GM20431 (cell line): ENCODE data around the gene WFIKKN2.
"Not testable (repeated sequence)": the region's sequence is repeated elsewhere in the genome, so short reads cannot be mapped to it uniquely, and the experiment has no call there.

Source experiments
- in situ Hi-C: fragments of 300-500 bp; cut with MseI, MboI; formaldehyde crosslinking; loops from one replicate; pipeline ENCODE4 v1.15.0; 2020; ENCODE audit warnings: low sequenced_read_pairs; ENCODE audit not compliant: unreplicated experiment

WFIKKN2 gene

DNA sequence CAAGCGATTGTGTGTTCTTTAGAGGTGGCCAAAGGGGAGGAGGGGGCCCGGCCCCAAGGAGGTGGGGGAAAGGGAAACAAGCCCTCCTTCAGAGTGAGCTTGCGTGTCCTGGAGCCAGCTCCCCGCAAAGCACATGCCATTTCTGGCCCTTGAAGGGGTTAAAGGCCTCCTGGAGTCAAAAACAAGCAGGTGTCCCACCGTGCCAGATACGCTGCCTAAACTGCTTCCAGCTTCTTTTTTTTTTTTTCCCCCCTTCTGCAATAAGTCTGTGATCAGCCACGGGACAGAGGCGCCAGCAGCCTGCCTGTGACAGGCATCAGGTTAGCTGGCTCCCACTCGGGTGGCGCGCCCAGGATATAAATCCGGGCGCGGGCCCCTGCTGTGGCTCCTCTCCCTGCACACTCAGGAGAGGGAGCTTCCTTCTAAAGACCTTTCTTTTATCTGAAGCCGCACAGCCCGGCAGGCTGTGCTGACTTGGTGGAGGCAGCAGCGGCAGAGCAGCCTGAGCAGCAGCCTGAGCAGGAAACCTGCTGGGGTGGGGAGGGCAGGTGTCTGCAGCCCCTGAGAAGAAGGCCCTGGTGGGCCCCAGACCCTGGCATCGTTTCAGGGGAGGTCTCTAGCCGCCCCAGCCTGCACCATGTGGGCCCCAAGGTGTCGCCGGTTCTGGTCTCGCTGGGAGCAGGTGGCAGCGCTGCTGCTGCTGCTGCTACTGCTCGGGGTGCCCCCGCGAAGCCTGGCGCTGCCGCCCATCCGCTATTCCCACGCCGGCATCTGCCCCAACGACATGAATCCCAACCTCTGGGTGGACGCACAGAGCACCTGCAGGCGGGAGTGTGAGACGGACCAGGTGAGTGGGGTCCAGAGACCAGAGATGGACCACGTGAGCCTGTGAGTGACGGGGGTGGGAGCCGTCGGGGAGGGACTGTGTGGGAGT, at the start of gene WFIKKN2:
TSS of gene WFIKKN2 (plus strand) at position 286 of the 934 bp plus-strand sequence. CDS start at position 638, 352 bp downstream.
- in situ Hi-C loops, result no loop called here

DNA sequence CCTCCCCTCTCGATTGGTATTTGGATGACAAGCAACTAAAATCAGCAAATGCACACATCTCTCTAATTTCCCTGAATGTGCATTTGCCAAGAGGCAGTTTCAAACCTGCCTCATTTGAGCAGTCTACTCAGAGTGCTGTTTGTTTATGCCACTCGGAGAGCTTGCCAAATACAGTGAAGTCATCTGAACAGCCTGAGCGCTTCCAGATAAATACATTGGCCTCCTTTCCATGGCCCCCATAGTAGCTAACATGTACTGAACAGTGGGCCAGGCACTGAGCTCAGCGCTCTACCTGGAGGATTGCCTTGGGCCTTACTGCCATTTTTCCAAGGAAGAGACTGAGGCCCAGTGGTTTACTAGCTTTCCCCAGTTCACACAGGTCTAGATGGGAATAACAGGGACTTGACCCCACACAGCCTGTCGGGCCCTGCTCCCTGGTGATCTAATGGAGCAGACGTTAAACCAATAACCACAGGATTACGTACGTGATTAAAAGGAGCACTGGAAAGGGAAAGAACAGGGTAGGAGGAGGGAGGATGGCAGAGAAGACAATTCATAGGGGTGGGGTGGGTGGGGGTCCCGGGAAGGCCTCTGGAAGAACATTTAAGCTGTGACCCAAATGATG, 49.3 kb upstream of the WFIKKN2 start:
- in situ Hi-C loops, result no loop called here

GRCh38 chr17:50787106-50787505, 48.3 kb upstream of the WFIKKN2 start:
- in situ Hi-C loops, result no loop called here

DNA sequence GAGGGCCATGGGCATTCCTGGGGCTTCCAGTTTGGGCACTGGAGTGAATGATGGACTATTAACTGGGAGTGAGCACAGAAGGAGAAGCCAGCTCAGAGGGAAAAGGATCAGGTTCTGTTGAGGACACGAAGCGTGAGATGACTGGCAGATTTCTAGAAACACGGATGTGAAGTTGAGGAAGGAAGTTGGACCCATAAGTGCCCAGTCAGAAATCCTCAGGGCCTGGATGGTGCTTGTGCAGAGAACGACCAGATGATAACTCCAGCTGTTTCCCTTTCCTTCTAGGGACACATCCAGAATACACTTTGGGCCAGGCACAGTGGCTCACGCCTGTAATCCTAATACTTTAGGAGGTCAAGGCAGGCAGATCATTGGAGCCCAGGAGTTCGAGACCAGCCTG, 44.8 kb upstream of the WFIKKN2 start:
- in situ Hi-C loops, result no loop called here

DNA sequence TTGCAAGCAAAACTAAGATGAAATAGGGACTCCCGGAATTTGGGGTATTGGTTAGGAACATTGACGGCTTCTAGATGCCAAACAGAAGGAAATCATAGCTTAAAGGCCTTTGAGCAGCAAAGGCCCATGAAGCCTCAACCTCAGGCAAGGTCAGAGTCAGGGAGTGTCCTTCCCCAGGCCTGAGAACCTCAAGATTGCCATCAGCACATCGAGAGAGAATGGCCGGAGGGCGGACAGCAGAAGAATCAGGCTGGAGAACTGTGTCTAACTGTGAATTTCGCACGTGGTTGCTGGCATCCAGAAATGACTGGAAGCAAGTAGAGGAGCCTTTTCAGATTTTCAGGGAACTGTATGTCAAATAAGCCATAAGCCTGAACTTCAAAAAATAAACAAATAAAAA, 43.3 kb upstream of the WFIKKN2 start:
- in situ Hi-C loops, result no loop called here

DNA sequence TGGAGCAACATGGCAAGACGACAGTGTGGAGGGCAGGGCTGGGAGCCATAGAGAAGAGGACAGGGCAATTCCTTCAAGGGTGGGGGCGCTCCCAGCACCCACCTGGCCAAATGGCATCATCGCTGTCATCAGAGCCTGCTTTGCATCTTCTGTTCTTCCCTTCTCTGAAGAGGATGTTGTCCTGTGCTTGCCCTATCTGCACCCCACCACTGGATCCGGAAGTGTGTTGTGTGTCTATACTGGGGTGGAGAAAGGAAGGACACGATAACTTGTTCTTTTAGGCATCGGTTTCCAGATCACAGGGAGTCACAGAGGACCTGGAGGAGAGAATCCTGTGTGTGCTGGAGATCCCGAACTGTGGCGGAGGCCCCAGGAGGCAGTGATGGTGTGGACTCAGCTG, 42.4 kb upstream of the WFIKKN2 start:
- in situ Hi-C loops, result no loop called here

DNA sequence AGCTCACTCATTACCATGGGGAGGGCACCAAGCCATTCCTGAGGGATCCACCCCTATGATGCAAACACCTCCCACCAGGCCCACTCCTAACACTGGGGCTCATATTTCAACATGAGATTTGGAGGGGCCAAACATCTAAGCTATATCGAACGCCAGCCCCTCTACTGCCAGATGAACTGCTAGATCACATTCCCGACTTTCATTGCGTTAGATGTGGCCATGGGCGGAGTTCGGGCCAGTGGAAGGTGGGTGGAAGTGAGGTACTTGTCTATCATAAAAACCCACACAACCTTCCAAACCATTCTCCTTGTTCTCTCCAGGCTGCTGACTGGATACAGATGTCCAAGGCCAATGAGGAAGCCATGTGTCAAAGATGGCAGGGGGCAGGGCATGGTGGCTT, 41.0 kb upstream of the WFIKKN2 start:
- in situ Hi-C loops, result no loop called here

GRCh38 chr17:50797135-50797810, 38.1 kb upstream of the WFIKKN2 start:
- in situ Hi-C loops, result no loop called here

GRCh38 chr17:50798424-50799288, 36.7 kb upstream of the WFIKKN2 start:
- in situ Hi-C loops, result no loop called here

- in situ Hi-C loops, result no loop called here
These were observed 35.8 kb upstream of the WFIKKN2 start for GRCh38 chr17:50799582-50799981.

GRCh38 chr17:50800196-50800700, 35.1 kb upstream of the WFIKKN2 start:
- in situ Hi-C loops, result no loop called here

DNA sequence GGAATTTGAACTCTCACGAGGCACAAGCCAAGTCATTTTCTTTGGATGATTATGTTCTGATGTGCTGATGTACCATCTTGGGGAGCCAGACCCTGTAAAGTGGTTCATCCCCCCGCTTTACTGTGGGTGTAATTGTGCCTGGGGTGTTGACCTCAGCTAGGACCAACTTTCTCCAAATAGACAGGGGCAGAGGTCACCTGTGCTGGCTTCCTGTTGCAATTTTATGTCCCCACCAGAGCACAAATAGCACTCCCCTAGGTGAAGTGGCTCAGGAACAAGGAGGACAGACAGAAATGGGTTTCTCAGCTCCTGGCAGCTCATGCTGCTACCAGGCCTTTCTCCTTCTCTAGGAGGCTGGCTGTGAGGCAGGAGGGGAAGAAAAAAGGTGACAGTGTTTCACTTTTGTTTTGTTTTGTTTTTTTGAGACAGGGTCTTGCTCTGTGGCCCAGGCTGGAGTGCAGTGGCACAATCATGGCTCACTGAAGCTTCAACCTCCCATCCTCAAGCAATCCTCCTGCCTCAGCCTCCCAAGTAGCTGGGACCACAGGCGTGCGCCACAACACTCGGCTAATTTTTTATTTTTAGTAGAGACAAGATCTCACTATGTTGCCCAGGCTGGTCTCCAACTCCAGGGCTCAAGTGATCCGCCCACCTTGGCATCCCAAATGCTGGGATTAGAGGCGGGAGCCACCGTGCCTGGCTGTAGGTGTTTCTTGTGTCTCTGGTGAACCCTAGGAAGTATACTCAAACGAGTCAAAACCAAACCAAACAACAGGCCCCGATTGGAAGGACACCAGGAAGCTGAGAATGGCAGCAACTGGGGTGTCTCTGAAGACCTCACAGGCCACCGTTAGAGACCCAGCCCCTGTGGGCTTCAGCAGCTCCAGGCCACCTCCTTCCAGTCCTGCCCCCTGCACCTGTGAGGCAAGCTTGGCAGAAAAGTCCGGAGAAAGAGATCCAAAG, 32.5 kb upstream of the WFIKKN2 start:
- in situ Hi-C loops, result no loop called here

GRCh38 chr17:50803676-50804075, 31.7 kb upstream of the WFIKKN2 start:
- in situ Hi-C loops, result no loop called here

DNA sequence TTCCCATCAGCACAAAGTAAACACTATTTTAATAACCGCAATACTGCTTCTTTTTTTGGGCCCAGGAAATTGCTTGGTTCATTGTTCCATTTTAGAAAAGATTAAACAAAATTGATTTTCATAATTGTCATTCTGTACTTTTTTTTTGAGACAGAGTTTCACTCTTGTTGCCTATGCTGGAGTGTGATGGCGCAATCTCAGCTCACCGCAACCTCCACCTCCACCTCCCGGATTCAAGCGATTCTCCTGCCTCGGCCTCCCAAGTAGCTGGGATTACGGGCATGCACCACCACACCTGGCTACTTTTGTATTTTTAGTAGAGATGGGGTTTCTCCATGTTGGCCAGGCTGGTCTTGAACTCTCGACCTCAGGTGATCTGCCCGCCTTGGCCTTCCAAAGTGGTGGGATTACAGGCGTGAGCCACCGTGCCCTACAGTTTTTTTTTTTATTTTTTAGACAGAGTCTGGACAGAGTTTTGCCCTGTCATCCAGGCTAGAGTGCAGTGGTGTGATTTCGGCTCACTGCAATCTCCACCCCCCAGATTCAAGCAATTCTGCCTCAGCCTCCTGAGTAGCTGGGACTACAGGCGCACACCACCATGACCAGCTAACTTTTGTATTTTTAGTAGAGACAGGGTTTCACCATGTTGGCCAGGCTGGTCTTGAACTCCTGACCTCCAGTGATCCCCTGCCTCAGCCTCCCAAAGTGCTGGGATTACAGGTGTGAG, 30.5 kb upstream of the WFIKKN2 start:
- in situ Hi-C loops, result not testable (repeated sequence)

DNA sequence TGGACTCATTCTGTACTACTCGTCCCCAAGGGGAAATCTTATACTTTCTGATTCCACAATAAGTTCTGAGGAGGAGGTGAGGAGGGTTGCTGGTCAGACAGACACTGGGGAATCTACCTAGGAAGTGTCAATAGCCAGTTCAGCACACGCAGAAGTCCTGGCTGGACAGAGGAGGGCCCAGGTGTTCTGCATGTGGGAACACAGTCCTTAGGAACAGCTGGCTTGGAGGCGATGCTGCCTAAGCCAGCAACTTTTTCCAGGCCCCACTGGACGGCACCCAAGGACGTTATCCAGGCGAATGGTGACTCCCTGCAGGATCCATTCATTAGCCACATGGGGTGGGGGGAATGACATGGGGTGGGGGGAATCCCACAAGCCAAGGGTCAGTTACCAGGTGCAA, 29.9 kb upstream of the WFIKKN2 start:
- in situ Hi-C loops, result no loop called here

- in situ Hi-C loops, result no loop called here
These were observed 29.2 kb upstream of the WFIKKN2 start for GRCh38 chr17:50806141-50806643.

DNA sequence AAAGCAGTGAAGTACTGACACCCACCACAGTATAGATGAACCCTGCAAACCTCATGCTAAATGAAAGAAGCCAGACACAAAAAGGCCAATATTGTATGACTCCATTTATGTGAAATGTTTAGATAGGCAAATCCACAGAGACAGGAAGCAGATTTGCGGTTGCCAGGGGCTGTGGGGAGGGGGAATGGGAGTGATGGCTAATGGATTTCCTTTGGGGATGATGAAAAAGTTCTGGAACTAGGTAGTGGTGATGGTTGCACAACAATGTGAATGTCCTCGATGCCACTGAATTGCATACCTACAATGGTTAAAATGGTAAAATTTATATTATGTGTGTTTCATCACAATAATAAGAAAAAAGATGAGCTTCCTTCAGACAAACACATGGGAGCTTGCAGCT, 28.4 kb upstream of the WFIKKN2 start:
- in situ Hi-C loops, result no loop called here

GRCh38 chr17:50807675-50808074, 27.7 kb upstream of the WFIKKN2 start:
- in situ Hi-C loops, result no loop called here
